SK-N-MC (cell line): ENCODE results near the gene SMIM33.

Experiments
- EZH2 ChIP-seq: fragments of 200-600 bp; sonication (generic); IDR thresholded peaks from one replicate; pipeline ENCODE4 v1.6.1; 2017; ENCODE audit warnings: antibody characterized with exemption
- POLR2AphosphoS5 ChIP-seq: IDR thresholded peaks from 2 replicates; pipeline ENCODE4 v1.6.1; 2012; ENCODE audit warnings: mild to moderate bottlenecking, low read depth, low read length, borderline replicate concordance

- no peak for TF ChIP-seq POLR2AphosphoS5
- no peak for TF ChIP-seq EZH2
Observed at GRCh38 chr5:139488260-139488659, 17.5 kb downstream of the SMIM33 start.
